Globus pallidus (tissue), 1 donor: ENCODE measurements around the gene TXK.
"Not testable (repeated sequence)": the region's sequence is repeated elsewhere in the genome, so short reads cannot be mapped to it uniquely, and the experiment has no call there.

Experiments used
- DNase-seq: peaks from one replicate; pipeline ENCODE4 v3.0.0-alpha.2; 2015; ENCODE audit warnings: low spot score

TXK gene

GRCh38 chr4:48134081-48134480, at the start of gene TXK:
TSS of gene TXK (minus strand) at chr4:48134250. CDS start at chr4:48134170, 80 bp downstream.
- DNase-seq: no peak

DNA sequence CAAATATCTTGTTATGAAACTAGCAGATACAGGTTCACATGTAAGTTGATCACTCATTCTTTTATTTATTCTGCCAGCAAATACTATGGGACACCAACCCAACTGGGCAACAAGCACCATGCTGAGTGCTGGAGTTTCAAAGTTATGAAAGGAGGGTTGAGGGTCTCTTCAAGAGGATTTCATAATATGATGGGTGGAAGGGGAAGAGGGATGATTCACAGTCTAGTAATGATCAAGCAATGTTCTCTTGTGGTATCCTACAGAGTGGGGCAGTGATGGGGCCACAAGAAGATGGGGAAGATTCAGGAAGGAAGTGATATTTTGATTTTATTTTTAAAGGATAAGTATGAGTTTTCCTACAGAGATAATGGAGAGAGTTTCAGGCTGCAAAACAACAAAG, 46.2 kb upstream of the TXK start:
- no peak for DNase-seq

GRCh38 chr4:48178931-48179330, 44.9 kb upstream of the TXK start:
- DNase-seq: no peak

GRCh38 chr4:48175806-48176205, 41.8 kb upstream of the TXK start:
- DNase-seq: no peak

DNA sequence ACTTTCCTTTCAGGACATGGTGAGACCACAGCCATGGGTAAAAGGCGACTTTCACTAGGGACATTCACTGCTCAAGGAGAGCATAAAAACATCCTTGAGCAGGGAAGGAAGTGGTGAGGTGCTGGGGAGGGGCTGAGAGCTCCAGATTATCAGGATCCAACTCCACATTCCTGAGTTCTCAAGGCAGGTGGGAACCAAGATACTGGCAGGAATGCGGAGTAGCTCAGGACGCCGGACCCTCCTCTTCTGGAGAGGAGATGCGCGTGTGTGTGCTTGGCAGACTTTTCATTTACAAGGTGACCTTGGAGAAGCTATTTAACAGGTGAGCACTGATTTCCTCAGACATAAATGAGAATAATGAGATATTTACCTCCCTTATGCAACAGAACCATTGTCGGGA, 41.3 kb upstream of the TXK start:
- DNase-seq: no peak

- no peak for DNase-seq
These were observed 39.3 kb upstream of the TXK start for GRCh38 chr4:48173056-48173991.

DNA sequence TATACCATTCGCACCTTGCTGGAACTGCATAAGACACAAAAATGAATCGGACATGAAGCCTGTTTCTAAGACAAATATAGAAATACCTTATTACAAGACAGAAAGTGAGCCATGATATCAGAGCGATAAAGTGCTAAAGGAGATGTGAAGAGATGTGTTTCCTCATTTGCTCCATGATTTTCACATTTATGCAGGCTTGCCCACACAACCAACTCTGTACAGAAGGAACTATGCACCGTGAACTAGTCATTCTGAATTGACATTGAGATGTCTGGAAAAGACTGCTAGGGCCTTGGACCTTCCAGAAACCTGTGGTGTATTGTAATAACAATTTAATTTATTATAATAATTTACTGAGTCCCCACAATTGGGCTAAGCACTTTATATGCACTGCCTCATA, 38.6 kb upstream of the TXK start:
- DNase-seq: no peak

DNA sequence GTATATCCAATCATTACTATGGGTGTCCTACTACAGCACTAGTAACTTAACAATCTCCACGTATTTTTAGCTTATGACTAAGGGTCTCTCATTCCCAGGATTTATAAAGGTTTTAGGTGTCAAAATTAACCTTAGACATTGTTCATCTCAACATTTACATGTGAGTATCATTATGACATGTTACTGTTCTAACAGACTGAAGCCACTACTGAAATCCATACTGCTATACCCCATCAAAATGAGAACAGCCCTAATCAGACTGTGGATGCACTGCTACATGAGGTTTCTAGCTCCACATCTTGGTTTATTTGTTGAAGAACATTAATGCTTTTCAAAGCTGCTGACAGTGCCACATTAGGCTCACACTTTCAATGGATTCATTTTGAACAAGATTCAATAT, 35.6 kb upstream of the TXK start:
- no peak for DNase-seq

- DNase-seq: no peak
These were observed 33.7 kb upstream of the TXK start for GRCh38 chr4:48167538-48168263.

DNA sequence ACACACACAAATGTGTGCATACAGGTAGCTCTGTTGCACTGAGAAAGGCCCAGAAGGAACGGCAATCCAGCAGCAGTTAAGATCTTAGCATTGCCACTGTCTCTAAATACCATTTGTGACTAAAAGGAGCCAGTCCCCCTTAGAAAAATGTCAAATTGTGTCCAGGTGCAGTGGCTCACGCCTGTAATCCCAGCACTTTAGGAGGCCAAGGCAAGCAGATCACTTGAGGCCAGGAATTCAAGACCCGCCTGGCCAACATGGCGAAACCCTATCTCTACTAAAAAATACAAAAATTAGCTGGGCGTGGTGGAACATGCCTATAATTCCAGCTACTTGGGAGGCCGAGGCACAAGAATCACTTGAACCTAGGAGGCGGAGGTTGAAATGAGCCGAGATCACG, 30.5 kb upstream of the TXK start:
- DNase-seq: not testable (repeated sequence)

- DNase-seq: no peak
These were observed 29.7 kb upstream of the TXK start for GRCh38 chr4:48163746-48164145.

DNA sequence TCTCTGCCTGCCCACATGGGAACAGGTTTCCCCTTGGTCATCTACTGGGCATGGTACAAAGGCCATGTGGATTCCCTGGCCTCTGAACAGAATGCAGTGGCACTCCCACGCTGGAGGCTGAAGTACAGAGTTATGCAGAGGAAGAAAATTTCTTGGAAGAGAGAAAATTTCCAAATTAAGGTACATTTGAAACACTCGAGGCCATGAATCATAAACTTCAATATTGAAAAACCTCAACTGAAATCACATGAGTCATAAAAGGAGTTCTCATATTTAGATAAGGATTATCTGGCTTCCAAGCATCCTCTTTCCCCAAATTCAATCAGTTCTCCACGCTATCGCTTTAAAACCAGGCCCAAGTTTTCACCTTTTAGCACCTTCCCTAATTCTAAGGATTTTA, 28.1 kb upstream of the TXK start:
- DNase-seq: no peak

DNA sequence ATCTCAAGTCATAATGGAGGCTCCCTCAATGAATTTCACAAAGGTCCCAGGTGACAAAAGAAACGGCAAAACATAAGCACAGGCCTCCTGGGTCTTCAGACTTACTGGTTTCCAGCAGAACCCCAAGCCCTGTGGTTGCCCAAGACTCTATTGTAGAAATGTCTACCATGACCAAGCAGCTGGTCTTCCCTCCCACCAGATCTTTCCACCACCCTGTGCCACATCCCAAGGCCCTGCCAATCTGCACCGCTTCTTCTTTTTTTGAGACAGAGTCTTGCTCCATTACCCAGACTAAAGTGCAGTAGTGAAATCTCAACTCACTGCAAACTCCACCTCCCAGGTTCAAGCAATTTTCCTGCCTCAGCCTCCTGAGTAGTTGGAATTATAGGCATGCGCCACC, 23.2 kb upstream of the TXK start:
- no peak for DNase-seq

DNA sequence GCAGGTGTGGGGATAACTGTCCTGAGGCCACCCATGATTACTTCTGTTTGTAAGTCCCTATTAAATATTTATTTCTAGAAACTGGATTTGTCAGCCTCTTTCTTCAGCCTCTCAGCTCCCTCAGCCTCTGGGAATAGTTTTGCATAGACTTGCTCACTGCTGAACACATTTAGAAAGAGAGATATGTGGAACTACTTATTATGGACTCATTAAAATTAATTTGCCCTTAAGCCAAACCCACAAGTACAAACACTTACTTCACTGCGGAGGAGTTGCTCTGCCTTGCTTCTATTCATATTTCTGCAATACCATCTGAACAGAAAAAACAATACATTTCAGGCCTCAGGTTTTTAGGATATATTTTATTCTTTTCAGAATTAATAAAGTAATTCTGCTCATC, 22.4 kb upstream of the TXK start:
- no peak for DNase-seq

GRCh38 chr4:48153791-48154550, 19.9 kb upstream of the TXK start:
- DNase-seq: no peak

- no peak for DNase-seq
These were observed 18.2 kb upstream of the TXK start for GRCh38 chr4:48152259-48152658.

GRCh38 chr4:48149827-48150370, 15.8 kb upstream of the TXK start:
- no peak for DNase-seq

- no peak for DNase-seq
These were observed 13.6 kb upstream of the TXK start for GRCh38 chr4:48147621-48148020.

GRCh38 chr4:48141048-48141447, 7.0 kb upstream of the TXK start:
- peak; percentile 27 for DNase-seq

DNA sequence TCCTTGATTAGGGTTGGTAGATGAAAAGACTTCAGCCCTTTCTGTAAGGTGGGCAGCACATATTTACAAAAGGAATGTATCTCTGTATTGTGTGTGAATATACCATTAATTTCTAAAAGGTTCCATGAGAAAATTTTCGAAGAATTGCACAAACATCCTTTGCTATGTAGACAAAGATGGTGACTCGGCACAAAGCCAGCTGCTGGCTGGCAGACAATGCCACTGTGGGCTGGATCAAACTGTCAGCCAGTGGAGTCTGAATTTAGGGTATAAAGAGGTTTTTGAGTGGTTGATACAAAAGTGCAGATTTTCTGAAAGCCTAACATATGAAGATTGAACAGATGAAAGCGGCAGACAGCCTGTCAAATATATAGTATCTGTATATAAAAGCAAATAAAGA, 5.6 kb upstream of the TXK start:
- no peak for DNase-seq

DNA sequence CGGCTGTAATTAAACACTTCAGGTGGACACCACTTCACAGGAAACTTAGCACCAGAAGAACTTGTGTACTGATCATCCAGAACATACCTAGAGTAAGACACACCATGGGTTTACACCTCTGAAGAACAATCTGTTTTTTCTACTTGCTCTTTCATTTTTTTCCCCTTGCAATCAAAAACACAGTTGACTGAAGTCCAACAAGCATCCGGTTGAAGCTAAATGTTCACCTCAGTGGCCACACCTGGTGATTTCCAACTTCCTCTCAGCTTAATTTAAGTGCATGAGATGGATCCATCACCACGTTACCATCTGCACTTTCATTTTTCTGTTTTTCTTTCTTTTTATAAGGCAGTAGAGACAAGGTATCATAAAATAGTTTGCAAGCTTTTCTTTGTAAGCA, 4.9 kb upstream of the TXK start:
- no peak for DNase-seq

DNA sequence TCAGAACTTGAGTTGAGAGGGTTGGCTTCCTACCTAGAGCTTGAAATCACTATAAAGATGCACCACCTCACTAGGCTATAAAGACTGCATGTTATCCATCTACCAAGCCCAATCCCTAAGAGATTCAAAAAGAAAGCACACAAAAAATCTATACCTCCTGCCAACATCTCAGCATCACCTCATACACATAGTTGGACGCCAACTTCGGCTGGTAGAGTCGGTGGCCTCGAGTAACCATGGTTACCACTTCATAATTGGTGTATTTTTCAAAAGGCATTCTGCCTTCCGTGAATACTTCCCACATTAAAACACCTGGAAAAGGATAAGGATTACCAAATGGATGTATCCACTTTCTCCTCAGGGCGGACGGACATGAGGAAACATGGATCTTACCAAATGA, 4.5 kb upstream of the TXK start:
- DNase-seq: no peak
